Body of pancreas (tissue), 4 donors: ENCODE measurements around the gene PAPOLB. TPM values are rescaled to one million over a fixed set of nuclear protein-coding genes. Genes with fewer than 3 reads are reported as not detected.
"Not testable (repeated sequence)": the region's sequence is repeated elsewhere in the genome, so short reads cannot be mapped to it uniquely, and the experiment has no call there.

ENCODE experiments used
- ATAC-seq: fragments of 150-250 bp; one replicate; pipeline ENCODE4 v1.9.1; 2016
- DNase-seq, 4 donors: peaks; one replicate each; pipeline ENCODE4 v3.0.0-alpha.2; 2019
- H3K27ac ChIP-seq, 4 donors: fragments of 200-600 bp; sonication (generic); 1 replicate in 3 of 4; 2 replicates in 1 of 4; pipeline versions ENCODE4 v1.5.1 to v1.6.1; 2016 to 2019; ENCODE audit warnings: mild to moderate bottlenecking in 1 of 4, mixed read lengths in 1 of 4, moderate library complexity in 1 of 4
- H3K27me3 ChIP-seq, 2 donors: fragments of 200-600 bp; sonication (generic); one replicate each; pipeline ENCODE4 v1.6.0; 2016; ENCODE audit warnings: mild to moderate bottlenecking in 1 of 2
- H3K36me3 ChIP-seq, 2 donors: fragments of 200-600 bp; sonication (generic); replicated peaks in 1 of 2; 2 replicates each; pipeline ENCODE4 v1.5.1; 2016; ENCODE audit warnings: low read depth in 2 of 2; ENCODE audit not compliant: insufficient read depth in 1 of 2
- H3K4me1 ChIP-seq: fragments of 200-600 bp; sonication (generic); one replicate; pipeline ENCODE4 v1.6.0; 2016
- H3K4me3 ChIP-seq, 2 donors: fragments of 200-600 bp; sonication (generic); 1 replicate in 1 of 2; 2 replicates in 1 of 2; pipeline ENCODE4 v1.5.1; 2016 to 2019
- H3K9me3 ChIP-seq, 3 donors: fragments of 200-600 bp; sonication (generic); 1 replicate in 2 of 3; 2 replicates in 1 of 3; pipeline ENCODE4 v1.5.1; 2016
- CTCF ChIP-seq, 7 experiments: fragments of 450-650 bp in 4 of 7; fragments of 200-600 bp in 3 of 7; sonication (generic) in 3 of 7; IDR thresholded peaks; one replicate each; pipeline ENCODE4 v1.5.1; 2016 to 2019; ENCODE audit warnings: antibody characterized with exemption in 7 of 7
- POLR2A ChIP-seq, 3 donors: fragments of 450-650 bp; IDR thresholded peaks; one replicate each; pipeline ENCODE4 v1.6.1; 2016; ENCODE audit warnings: antibody characterized with exemption in 3 of 3, mild to moderate bottlenecking in 2 of 3
- WGBS, 2 donors: methylation state at CpG; one replicate each; pipeline ENCODE4 v1.1.5; 2017; 5-methylcytosine and 5-hydroxymethylcytosine counted together
- intact Hi-C: fragments of 100-400 bp; cut with DNase I; formaldehyde crosslinking; loops from one replicate; pipeline ENCODE4 v1.15.1; 2023
- total RNA-seq, 2 donors: library from RNA; depleted of rRNA; stranded (reverse); fragments of >200 nt; gene quantifications; one replicate each; pipeline ENCODE4 v1.1.0, GENCODE V29; 2016

The PAPOLB gene
- total RNA-seq, 2 donors from 2014 or later: under 0.01 TPM; not detected in 1

- H3K9me3 ChIP-seq: no peaks in the 10 kb centered on the region
- DNase-seq: no peak
- no peak overlapping the region for H3K4me3 ChIP-seq
- H3K27me3 ChIP-seq: no peaks in the 10 kb centered on the region
- intact Hi-C loops: no loop called here
- no peaks in the 10 kb centered on the region for H3K36me3 ChIP-seq
- no peak for ATAC-seq
- TF ChIP-seq POLR2A (IDR thresholded peaks at IDR 0.05) (no peak), CTCF (IDR thresholded peaks at IDR 0.05) (no peak)
- no peak overlapping the region for H3K27ac ChIP-seq
- H3K4me1 ChIP-seq: no peaks in the 10 kb centered on the region
- 78 to 86% methylated on average over 11 of the region's 11 CpGs for WGBS, 2 donors
Observed at GRCh38 chr7:4895766-4896165, 33.9 kb upstream of the PAPOLB start.

- intact Hi-C loops: no loop called here
- Histone ChIP-seq H3K9me3 (no peaks in the 10 kb centered on the region), H3K27me3 (no peaks in the 10 kb centered on the region), H3K27ac (no peak overlapping the region), H3K4me3 (no peak overlapping the region), H3K4me1 (no peaks in the 10 kb centered on the region), H3K36me3 (no peaks in the 10 kb centered on the region)
- ATAC-seq: no peak
- WGBS, 2 donors: 72 to 85% methylated on average over 7 to 9 of the region's 9 CpGs
- DNase-seq: no peak
- TF ChIP-seq POLR2A (IDR thresholded peaks at IDR 0.05) (no peak), CTCF (IDR thresholded peaks at IDR 0.05) (no peak)
Observed at GRCh38 chr7:4894482-4894881, 32.7 kb upstream of the PAPOLB start.

DNA sequence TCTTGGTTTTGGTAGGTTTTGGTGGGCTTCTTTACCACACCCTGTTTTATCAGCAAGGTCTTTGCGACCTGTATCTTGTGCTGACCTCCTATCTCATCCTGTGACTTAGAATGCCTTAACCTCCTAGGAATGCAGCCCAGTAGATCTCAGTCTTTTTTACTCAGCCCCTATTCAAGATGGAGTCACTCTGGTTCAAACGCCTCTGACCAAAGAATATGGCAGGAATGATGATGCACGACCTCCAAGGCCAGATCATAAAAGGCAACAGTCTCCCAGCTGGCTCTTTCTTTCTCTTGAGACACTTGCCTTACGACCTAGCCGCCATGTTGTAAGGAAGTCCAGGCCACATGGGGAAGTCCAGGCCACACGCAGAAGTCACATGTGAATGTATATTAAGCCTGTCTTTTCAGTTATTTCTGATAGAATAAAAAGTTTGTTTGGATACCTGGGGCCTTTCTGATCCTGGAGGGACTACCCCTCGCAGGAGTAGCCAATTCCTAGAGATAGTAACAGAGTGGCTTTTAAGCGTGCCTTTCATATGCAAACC, 32.2 kb upstream of the PAPOLB start:
- WGBS, 2 donors: 75 to 84% methylated on average over 7 to 8 of the region's 8 CpGs
- Histone ChIP-seq H3K27me3 (no peaks in the 10 kb centered on the region), H3K4me3 (no peak overlapping the region), H3K36me3 (no peaks in the 10 kb centered on the region), H3K4me1 (no peaks in the 10 kb centered on the region), H3K27ac (no peak overlapping the region), H3K9me3 (no peaks in the 10 kb centered on the region)
- DNase-seq (no peak), ATAC-seq (no peak)
- intact Hi-C loops: no loop called here
- TF ChIP-seq POLR2A (IDR thresholded peaks at IDR 0.05) (no peak), CTCF (IDR thresholded peaks at IDR 0.05) (no peak)

DNA sequence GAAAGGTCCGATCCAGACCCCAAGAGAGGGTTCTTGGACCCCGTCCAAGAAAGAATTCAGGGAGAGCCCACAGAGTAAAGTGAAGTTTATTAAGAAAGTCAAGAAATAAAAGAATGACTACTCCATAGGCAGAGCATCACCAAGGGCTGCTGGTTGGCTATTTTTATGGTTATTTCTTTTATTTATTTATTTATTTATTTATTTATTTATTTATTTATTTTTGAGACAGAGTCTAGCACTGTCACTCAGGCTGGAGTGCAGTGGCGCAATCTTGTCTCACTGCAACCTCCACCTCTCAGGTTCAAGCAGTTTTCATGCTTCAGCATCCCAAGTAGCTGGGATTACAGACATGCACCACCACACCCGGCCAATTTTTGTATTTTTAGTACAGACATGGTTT, 31.4 kb upstream of the PAPOLB start:
- DNase-seq, H3K27me3 ChIP-seq, H3K4me1 ChIP-seq, ATAC-seq, H3K9me3 ChIP-seq, intact Hi-C loops, H3K36me3 ChIP-seq, H3K4me3 ChIP-seq, H3K27ac ChIP-seq: not testable (repeated sequence)
- 60 to 65% methylated on average over 4 of the region's 4 CpGs for WGBS, 2 donors

GRCh38 chr7:4891522-4891921, 29.7 kb upstream of the PAPOLB start:
- DNase-seq, H3K4me3 ChIP-seq, H3K27me3 ChIP-seq, H3K36me3 ChIP-seq, intact Hi-C loops, ATAC-seq, H3K9me3 ChIP-seq, H3K27ac ChIP-seq, H3K4me1 ChIP-seq: not testable (repeated sequence)
- WGBS, 2 donors: 48 to 57% methylated on average over 2 of the region's 2 CpGs

GRCh38 chr7:4889682-4890081, 27.9 kb upstream of the PAPOLB start:
- Histone ChIP-seq H3K9me3 (no peaks in the 10 kb centered on the region), H3K27me3 (no peaks in the 10 kb centered on the region), H3K36me3 (no peaks in the 10 kb centered on the region), H3K27ac (no peak overlapping the region), H3K4me1 (no peaks in the 10 kb centered on the region), H3K4me3 (no peak overlapping the region)
- TF ChIP-seq CTCF (IDR thresholded peaks at IDR 0.05): no peak
- no peak for TF ChIP-seq POLR2A (IDR thresholded peaks at IDR 0.05)
- ATAC-seq: no peak
- DNase-seq: no peak
- intact Hi-C loops: no loop called here
- WGBS, 2 donors: 42 to 47% methylated on average over 1 of the region's 1 CpG
